ENCODE measurements around the gene COL21A1.

COL21A1 gene

GRCh38 chr6:56146086-56146485 lies 101.3 kb downstream of the COL21A1 start:
- H3K4me2 ChIP-seq = no peak overlapping the region
- H3K4me3 ChIP-seq (IDR thresholded peaks at IDR 0.05; ENCODE audit: insufficient read depth, low read depth, low read length) = no peak overlapping the region
- H3K27ac ChIP-seq = no peak overlapping the region
- H4K20me1 ChIP-seq (ENCODE audit: insufficient read depth) = no peaks in the 10 kb centered on the region; the same call in 1 of the 2 replicates
- H3K4me1 ChIP-seq (ENCODE audit: low read depth, poor library complexity, severe bottlenecking) = no peaks in the 10 kb centered on the region
- H2AFZ ChIP-seq (ENCODE audit: low read depth) = no peak overlapping the region
- no peaks in the 10 kb centered on the region for H3K27me3 ChIP-seq (ENCODE audit: insufficient read depth, low read depth)
- no peaks in the 10 kb centered on the region for H3K36me3 ChIP-seq (ENCODE audit: insufficient read depth)
- no peaks in the 10 kb centered on the region for H3K79me2 ChIP-seq (ENCODE audit: insufficient read depth, low read depth)
- TF ChIP-seq, protein P1, sequence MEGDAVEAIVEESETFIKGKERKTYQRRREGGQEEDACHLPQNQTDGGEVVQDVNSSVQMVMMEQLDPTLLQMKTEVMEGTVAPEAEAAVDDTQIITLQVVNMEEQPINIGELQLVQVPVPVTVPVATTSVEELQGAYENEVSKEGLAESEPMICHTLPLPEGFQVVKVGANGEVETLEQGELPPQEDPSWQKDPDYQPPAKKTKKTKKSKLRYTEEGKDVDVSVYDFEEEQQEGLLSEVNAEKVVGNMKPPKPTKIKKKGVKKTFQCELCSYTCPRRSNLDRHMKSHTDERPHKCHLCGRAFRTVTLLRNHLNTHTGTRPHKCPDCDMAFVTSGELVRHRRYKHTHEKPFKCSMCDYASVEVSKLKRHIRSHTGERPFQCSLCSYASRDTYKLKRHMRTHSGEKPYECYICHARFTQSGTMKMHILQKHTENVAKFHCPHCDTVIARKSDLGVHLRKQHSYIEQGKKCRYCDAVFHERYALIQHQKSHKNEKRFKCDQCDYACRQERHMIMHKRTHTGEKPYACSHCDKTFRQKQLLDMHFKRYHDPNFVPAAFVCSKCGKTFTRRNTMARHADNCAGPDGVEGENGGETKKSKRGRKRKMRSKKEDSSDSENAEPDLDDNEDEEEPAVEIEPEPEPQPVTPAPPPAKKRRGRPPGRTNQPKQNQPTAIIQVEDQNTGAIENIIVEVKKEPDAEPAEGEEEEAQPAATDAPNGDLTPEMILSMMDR (conservative IDR thresholded peaks at IDR 0.05; ENCODE audit: low read depth, low read length) = no peak
- no peak overlapping the region for H3K9ac ChIP-seq

- no peaks in the 10 kb centered on the region for H3K4me1 ChIP-seq (ENCODE audit: low read depth, poor library complexity, severe bottlenecking)
- no peak overlapping the region for H3K4me3 ChIP-seq (IDR thresholded peaks at IDR 0.05; ENCODE audit: insufficient read depth, low read depth, low read length)
- no peaks in the 10 kb centered on the region for H3K79me2 ChIP-seq (ENCODE audit: insufficient read depth, low read depth)
- H2AFZ ChIP-seq (ENCODE audit: low read depth) = no peak overlapping the region
- TF ChIP-seq, protein P1 (conservative IDR thresholded peaks at IDR 0.05; ENCODE audit: low read depth, low read length) = no peak
- H3K4me2 ChIP-seq = no peak overlapping the region
- no peaks in the 10 kb centered on the region for H3K36me3 ChIP-seq (ENCODE audit: insufficient read depth)
- H3K27ac ChIP-seq = no peak overlapping the region
- H3K27me3 ChIP-seq (ENCODE audit: insufficient read depth, low read depth) = no peaks in the 10 kb centered on the region
- no peak overlapping the region for H3K9ac ChIP-seq
- no peaks in the 10 kb centered on the region; the same call in 1 of the 2 replicates for H4K20me1 ChIP-seq (ENCODE audit: insufficient read depth)
Observed at GRCh38 chr6:56145616-56146015, 101.8 kb downstream of the COL21A1 start.

DNA sequence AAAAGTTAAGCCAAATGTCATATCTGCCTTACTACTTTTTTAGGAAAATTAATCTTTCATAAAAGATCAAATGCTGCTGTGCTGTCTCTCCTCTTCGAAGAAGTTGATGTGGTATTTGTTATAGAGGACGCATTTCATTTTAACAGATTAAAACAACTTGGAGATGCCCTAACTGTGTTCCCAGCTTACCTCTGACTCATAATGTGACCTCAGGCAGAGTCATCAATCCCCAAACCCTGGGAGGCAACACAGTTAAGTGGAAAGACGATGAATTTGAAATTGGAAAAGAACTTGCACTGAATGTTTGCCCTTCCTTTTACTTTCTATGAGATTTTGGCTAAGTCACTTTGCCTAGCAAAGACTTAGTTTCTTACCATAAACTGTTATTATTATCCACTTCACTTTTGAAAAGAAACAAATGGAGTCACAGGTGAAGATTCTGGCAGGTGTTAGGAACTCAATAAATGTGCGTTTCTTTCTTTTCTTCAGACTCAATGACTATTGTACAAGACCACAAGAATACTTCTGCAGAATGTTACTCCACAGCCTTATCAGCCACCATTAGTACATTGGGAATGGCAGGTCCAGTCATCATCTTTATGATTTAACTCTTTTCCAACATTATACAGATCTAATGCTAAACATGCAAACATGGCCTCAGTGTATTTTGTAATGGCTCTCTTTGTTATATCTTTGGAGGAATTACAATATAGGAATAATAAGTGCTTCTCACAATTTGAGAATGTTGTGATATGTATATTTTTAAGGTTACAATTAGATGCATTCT lies 102.6 kb downstream of the COL21A1 start:
- TF ChIP-seq, protein P1 (conservative IDR thresholded peaks at IDR 0.05; ENCODE audit: low read depth, low read length) = no peak
- Histone ChIP-seq H3K27me3 (ENCODE audit: insufficient read depth, low read depth) (no peaks in the 10 kb centered on the region), H3K4me1 (ENCODE audit: low read depth, poor library complexity, severe bottlenecking) (no peaks in the 10 kb centered on the region), H2AFZ (ENCODE audit: low read depth) (no peak overlapping the region), H3K4me2 (no peak overlapping the region), H3K27ac (no peak overlapping the region), H3K9ac (no peak overlapping the region), H3K4me3 (IDR thresholded peaks at IDR 0.05; ENCODE audit: insufficient read depth, low read depth, low read length) (no peak overlapping the region), H3K79me2 (ENCODE audit: insufficient read depth, low read depth) (no peaks in the 10 kb centered on the region), H3K36me3 (ENCODE audit: insufficient read depth) (no peaks in the 10 kb centered on the region), H4K20me1 (ENCODE audit: insufficient read depth) (no peaks in the 10 kb centered on the region; the same call in 1 of the 2 replicates)

DNA sequence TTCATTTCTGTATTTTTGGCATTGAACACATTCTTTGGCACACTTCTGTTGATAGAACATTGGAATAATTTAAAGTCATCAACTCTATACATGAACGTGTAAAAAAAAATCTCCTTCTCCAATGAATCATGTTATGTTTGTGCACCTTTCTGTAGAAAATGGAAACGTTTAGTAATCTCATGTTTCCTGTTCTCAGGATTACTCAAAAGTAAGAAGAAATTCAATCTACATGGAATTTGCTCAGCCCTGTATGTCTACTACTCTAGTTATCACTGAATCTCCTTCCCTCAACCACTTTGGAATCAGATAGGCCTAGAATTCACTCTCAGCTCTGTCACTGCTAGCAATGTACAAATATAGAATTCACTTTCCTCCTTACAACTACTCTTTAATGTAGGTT lies 103.6 kb downstream of the COL21A1 start:
- no peaks in the 10 kb centered on the region for H3K4me1 ChIP-seq (ENCODE audit: low read depth, poor library complexity, severe bottlenecking)
- no peak overlapping the region for H3K4me2 ChIP-seq
- H3K27ac ChIP-seq = no peak overlapping the region
- no peaks in the 10 kb centered on the region; the same call in 1 of the 2 replicates for H4K20me1 ChIP-seq (ENCODE audit: insufficient read depth)
- no peaks in the 10 kb centered on the region for H3K79me2 ChIP-seq (ENCODE audit: insufficient read depth, low read depth)
- H3K4me3 ChIP-seq (IDR thresholded peaks at IDR 0.05; ENCODE audit: insufficient read depth, low read depth, low read length) = no peak overlapping the region
- H3K36me3 ChIP-seq (ENCODE audit: insufficient read depth) = no peaks in the 10 kb centered on the region
- TF ChIP-seq, protein P1 (conservative IDR thresholded peaks at IDR 0.05; ENCODE audit: low read depth, low read length) = no peak
- H3K9ac ChIP-seq = no peak overlapping the region
- H3K27me3 ChIP-seq (ENCODE audit: insufficient read depth, low read depth) = no peaks in the 10 kb centered on the region
- H2AFZ ChIP-seq (ENCODE audit: low read depth) = no peak overlapping the region

Data from KMS-11 (cell line).